HCEC 1CT (cell line): ENCODE results near the gene RETREG1.
"Not testable (repeated sequence)": the region's sequence is repeated elsewhere in the genome, so short reads cannot be mapped to it uniquely, and the experiment has no call there.

ENCODE experiments used
- DNase-seq: peaks from one replicate; pipeline ENCODE4 v3.0.0-alpha.2; 2017

Gene RETREG1

DNA sequence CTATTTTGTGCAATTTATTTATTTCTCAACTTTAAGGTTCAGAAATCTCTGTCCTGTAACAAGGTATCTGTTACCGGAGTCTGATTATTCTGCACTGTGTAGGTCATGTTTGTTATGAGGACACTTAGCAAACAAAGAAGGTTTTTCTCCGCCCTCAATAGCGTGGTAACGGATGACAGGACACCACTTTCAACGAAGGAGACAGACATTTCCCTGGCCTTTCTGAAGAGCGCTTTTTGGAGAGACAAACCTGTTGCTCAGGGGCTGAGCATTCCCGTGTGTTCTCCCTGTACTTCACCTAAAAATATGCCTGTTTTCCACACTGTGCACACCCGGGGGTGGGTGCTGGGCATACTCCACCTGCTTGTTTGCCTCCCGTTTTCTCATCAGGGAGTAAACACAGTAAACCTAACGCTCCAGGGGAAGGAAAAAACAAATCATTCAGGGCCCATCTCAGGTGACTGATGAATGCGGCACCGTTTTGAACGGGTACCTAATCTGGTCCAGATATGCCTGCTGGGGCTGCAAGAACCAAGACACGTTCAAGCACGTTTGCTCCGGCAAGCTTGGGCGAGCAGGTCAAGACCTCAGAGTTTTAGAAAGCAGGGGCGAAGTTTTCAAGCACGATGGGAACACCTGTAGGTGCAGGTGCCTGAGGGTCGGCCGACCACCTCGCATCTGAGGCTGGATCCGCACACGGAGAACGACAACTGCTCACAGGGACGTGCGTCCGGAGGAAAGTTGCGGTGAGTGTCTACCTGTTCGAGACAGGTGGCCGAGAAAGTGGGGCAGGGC, 859 bp downstream of the RETREG1 start:
- DNase-seq = no peak

DNA sequence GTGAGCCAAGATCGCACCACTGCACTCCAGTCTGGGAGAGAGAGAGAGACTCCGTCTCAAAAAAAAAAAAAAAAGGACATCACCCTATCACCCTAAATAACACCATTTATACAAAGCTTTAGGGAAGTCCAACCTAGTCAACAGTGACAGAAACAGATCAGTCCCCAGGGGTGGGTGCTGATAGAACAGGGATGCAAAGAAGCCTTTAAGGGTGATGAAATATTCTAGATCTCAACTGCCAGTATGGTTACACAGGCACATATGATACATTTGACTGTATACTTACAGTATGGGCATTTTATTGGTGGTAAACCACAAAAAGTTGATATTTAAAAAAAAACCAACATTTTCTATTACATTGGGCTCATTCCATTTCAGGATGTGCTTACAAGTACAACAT, 4.8 kb downstream of the RETREG1 start:
- no peak for DNase-seq

GRCh38 chr5:16610896-16611295, 5.9 kb downstream of the RETREG1 start:
- DNase-seq = not testable (repeated sequence)

GRCh38 chr5:16609412-16609811, 7.4 kb downstream of the RETREG1 start:
- no peak for DNase-seq

DNA sequence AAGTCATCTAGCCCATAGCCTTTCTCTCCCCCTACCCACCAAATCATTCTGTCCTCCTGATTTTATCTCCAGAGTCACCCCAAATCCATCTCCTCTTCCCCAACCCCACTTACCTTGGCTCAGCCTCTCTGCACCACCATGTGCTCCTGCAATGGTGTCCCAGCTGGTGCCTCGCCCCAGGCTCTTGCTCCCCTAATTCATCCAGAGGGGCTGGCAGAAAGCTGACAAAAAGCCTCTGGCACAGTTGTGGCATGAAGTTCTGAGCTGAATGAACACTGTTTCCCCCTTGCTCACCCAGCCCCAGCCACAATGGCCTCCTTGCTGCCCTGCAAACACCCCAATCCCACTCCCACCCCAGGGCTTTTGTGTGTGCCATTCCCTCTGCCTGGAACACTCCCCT, 10.2 kb downstream of the RETREG1 start:
- no peak for DNase-seq

DNA sequence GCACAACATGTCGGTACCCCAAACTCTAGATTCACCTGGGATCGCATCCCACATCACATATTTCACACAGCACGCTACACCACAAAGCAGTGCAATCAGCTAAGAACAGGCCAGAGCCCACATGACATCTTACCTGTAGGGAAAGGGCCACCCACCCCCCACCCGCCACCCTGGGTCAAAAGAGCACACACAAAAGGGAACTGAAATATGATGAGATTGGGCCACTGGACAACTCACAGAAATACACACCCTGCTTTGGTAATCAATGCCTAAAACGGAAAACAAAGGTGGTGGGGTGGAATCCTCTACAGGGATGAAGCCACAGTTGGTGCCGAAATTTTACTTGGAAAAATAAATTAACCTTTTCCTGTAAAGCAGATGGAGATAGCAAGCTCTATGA, 13.1 kb downstream of the RETREG1 start:
- no peak for DNase-seq

DNA sequence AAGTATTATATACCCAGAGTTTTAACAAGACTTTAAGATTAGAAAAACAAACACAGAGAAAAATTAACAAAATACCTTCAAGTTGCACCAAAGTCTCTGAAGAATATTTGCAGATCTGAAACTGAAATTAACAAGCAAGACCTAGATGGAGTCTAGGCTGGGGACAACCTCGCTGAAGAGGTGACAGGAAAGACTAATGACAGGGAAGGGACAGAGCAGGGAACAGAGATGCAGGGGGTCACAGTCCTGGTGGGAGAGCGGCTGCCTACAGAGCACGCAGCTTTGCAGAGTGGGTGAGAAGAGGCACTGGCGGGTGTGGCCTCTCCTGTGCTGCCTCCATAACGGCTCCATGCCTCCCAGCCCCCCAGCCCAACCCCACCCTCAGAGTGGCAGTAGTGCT, 13.5 kb downstream of the RETREG1 start:
- no peak for DNase-seq

DNA sequence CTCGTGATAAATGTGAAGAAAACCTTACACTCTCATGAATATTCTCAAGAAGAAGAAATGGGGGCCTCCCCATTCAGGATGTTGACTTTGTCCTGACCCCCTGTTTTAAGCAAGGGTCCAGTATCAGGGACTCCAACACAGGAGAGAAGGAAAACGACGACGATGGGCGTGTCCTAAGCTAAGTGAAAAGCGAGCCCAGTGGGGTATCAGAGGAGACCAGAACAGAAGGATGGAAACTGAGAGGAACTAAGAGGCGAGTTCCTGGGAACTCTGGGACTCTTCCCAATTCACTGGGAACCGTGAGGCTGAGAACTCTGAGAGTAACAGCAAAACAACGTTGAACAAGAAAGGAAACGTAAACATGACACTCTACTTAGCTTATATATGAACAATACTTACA, 14.6 kb downstream of the RETREG1 start:
- DNase-seq = no peak

- no peak for DNase-seq
Observed at GRCh38 chr5:16600946-16601345, 15.9 kb downstream of the RETREG1 start.

GRCh38 chr5:16600397-16600796, 16.4 kb downstream of the RETREG1 start:
- DNase-seq = peak; percentile 35

DNA sequence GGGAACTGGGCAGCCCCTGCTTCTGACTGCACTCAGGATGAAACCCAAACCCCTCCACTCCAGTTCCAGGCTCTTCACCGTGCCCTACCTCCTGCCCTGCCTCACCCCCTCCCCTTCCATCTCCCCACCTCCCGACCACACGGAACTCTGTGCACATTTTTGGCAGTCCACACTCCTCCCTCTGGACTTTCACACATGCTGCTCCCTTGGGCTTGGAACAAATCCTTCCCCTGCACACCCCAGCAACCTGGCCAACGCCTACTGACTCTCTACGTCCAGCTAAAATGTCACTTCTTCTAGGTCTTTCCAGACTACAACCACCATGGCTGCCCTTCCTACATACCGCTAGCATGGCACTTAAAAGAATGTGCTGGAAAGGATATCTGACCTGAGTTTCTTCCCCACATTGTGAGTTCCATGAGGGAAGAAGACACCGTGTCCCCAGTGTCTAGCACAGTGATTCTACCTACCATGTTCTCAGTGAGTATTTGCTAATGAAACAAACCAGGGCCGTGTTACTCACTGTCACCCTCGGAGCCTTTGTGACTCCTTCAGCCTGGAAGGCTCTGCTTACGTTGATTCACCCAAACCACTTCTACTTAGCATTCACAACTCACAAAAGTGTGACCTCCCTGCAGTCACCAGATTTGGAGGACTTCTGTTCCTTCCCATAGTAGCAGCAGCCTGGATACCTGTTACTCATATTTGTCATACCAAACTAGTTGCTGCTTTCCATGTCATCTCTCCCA, 18.7 kb downstream of the RETREG1 start:
- no peak for DNase-seq

DNA sequence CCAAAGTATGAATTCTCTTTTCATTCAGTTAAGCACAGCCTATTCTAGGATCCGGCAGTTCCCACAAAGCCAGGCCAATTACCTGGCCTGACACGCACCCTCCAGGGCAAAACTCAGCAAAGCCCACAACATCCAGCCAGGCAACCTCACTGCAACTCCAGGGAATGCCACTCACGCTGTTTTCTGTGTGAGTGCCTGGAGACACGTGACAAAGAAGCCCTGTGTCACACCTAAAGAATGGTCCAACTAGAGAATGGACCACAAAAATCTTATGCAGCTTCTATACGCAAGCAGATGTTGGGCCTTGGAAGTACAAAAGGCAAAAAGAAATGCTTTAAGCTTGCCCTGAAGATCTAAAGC, 20.2 kb downstream of the RETREG1 start:
- DNase-seq = peak; percentile 24

- no peak for DNase-seq
Observed at GRCh38 chr5:16595881-16596580, 20.8 kb downstream of the RETREG1 start.

DNA sequence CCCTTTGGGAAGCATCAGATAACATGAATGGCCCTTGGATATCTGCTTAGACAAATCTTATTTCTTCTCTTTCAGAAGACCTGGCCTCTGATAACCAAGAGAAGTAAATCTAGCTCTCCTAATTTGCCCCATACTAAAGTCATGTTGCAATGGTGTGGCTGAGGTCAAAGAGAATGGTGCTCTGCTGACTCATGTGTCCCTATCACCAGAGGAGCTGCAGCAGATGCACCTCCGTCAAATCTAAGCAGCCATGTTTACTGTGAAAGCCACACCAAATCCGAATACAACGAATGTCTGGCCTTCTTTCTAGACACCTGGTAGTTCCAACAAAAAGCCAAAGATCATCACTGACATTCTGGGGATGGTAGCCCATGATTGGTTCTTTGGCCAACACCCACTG, 23.2 kb downstream of the RETREG1 start:
- DNase-seq = peak; percentile 60

DNA sequence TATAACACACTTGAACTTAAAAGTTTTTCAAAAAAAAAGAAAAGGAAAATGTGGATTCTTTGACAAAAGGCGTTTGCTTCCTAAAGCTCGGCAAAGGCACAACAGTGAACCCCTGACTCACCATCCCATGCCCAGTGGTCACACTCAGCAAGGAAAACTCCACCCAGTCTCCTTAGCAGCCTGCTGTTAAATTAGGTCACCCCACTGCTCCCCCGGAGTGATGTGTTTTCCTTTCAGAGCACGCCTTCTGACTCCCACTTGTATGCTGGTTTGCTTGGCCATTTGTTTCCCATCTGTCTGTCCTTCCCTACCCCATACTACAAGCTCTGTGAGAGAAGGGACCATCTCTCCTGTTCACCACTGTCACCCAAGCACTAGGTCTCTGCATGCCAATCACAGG, 23.8 kb downstream of the RETREG1 start:
- DNase-seq = peak; percentile 93

GRCh38 chr5:16592255-16592654, 24.5 kb downstream of the RETREG1 start:
- no peak for DNase-seq

DNA sequence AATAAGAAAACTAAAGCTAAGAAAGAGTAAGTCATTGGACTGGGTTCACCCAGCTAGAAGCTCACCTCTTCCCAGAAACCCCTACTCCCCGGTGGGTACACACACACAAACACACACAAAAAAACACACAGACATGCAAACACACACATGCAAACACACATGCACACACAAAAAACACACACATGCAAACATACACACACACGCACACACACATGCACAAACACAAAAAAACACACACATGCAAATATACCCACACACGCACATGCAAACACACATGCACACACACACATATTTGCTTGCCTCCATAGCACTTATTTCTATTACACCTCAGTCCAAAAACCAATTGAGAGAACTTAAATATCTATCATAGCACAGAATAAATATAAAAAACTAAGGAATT, 26.1 kb downstream of the RETREG1 start:
- no peak for DNase-seq

GRCh38 chr5:16589658-16590057, 27.1 kb downstream of the RETREG1 start:
- DNase-seq = no peak

- no peak for DNase-seq
Observed at GRCh38 chr5:16588434-16589214, 28.2 kb downstream of the RETREG1 start.

GRCh38 chr5:16586556-16586955, 30.2 kb downstream of the RETREG1 start:
- peak; percentile 30 for DNase-seq

DNA sequence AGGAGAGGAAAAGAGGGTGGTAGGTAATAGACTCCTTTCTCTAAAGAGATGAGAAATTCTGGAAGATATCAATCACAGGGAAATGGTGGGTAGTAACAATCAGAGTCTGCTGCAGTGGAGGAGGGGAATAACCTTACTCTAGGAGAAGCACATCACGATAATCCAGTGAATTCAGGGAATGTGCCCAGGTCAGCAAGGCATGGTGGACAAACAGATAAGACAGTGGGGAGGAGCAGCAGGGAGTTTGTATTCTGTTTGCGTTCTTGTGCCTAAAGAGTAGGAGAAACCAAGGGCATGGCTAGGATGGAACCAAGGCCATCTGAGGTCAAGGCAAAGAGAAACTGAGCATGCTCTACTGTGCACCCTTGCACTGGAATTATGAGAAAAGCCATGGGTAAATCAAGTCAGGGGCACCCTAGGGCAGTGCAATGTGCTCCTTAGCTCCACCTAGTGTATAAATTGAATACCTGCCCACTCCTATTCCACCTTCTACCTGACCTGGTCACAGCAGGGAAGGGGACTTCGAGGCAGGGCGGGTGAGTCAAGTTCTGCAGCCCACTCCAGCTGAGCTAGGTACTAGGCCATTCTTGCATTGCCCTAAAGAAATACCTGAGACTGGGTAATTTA, 31.6 kb downstream of the RETREG1 start:
- DNase-seq = no peak

DNA sequence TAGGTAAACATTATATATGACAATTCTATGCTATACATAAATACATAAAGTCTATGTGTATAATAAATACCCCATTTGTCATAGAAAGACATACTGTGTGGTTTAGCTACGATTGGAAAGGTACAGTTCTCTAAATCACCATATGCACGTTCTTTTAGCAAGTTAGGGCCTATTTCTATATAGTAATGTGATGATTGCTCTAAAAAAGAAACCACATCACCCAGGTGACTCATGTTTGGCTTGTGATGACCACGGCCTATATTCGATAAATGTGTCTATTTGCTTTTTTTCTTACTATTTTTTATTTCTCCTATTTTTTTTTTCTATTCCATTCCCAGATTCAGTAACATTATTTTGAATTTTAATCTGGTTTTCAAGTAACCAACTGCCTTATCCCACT, 34.7 kb downstream of the RETREG1 start:
- no peak for DNase-seq

DNA sequence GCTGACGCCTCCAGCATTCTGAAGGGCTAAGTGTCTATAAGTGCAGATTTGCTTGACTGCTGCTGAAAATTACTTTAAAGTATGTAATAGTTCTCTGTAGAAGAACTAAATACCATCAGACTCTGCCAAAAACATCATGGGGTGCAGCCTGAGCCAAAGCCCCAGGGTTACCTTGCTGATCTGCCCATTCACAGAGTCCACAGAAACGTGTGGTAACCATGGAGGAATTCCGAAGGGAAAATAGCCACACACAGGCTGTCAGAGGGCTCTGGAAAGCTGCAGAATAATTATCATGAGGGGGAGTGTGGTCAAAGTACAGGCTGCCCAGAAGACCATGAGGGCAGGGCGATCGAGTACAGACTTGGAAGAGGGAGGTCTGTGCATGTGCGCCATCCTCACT, 36.4 kb downstream of the RETREG1 start:
- no peak for DNase-seq
